ENCODE data around the gene BBS5.
"Not testable (repeated sequence)": the region's sequence is repeated elsewhere in the genome, so short reads cannot be mapped to it uniquely, and the experiment has no call there.

Gene BBS5

DNA sequence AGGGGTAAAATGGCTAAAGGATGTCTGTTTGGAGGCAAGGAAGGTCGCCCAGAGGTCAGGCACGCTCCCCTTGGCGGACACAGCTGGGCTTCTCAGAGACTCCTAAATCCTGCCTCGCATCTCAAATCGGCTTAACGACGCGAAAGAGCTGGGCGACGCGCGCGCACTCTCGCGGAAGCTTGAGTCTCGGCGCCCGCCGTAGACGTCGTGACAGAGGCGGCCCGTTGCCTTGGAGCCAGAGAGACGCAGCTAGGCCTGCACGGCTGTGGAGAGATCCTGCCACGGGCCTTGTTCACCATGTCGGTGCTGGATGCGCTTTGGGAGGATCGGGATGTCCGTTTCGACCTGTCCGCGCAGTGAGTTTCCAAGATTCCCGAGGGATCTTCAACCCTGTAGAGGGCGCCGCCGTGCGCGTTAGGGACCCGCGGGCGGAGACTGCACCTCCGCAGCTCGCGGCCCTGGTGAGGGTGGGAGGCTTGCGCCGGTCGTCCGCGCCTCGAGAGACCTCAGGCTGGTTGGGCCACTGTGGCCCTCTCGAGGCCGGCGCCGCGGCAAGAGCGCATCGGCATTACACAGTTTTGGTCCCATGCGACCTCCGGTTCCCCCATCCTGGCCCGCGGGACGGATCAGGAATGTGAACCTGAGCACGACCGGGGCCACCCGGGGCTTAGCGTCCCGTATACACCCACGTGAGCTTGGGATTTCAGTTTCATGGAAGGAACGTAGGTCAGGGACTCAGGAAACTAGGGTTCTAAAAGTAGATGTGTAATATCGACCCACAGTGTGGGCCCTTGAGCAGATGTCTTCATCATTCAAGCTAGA, at the start of gene BBS5:
Gene BBS5 (plus strand): TSS at position 238 of the 822 bp plus-strand sequence. CDS start 60 bp downstream, at position 298.
- DNase-seq = peak; percentile 34

- DNase-seq = not testable (repeated sequence)
Measured at GRCh38 chr2:169431772-169432171, 47.5 kb upstream of the BBS5 start.

- DNase-seq = not testable (repeated sequence)
Measured at GRCh38 chr2:169434236-169434635, 45.1 kb upstream of the BBS5 start.

DNA sequence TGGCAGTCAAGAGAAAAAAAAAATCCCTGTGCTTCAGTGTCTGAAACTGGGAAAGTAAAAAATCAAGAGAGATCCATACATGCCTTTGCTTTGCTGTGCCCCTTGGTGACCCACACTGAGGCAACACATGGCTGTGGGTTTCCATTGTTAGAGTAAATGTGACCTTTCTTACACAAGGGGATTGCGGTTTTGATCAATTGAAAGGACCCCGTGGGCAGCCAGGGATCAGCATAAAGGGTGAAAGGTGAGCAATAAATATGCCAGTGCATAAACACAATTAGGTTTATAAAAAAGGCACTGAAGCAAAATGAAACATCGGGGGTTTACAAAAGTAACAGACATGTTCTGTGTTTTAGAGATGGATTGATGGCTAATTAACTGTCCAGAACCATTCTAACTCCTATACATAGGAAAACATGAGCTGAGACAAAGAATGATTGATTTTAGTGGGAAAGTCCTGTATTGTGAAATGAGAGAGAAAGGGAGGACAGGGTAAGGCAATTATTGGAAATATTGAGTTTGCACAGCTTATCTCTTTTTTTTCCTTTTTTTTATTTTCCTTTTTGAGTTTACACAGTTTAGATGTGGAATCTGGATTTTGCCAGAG, 40.7 kb upstream of the BBS5 start:
- DNase-seq = no peak

DNA sequence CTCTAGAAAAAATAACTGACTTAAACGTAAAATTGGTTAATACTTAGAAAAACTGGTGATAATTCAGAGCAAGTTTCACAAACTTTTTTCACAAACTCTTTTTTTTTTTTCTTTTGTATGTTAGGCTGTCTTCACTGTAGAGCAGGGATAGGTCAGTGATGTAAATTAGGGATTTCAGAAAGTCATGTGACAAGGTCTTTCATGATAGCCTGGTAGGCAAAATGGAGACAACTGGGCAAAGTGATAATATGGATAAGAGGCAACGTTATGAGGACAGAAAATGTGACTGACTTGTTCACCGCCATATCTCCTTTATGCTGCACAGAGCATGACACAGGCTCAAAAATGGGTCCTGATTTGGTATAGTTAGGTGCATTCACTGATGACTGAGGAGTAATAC, 39.4 kb upstream of the BBS5 start:
- no peak for DNase-seq

- DNase-seq = no peak
Measured at GRCh38 chr2:169446452-169446851, 32.8 kb upstream of the BBS5 start.

GRCh38 chr2:169448316-169448715, 31.0 kb upstream of the BBS5 start:
- DNase-seq = no peak

DNA sequence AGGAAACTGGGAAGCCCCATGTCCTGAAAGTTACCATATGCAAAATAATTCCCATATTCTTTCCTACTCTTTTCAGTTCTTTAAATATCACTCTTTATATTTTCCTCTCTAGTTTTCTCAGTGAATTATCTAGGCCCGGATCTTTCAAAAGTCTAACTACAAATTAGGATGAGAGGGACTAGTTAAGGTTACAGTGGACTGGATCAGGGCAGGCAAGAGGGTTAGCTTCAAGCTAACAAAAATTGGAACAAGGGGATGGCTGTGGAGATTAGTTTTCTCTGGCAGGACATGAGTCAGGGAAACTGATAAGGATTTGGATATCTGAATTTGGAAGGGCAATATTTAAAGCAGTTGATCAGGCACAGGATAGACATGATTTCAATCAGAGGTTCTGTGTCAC, 30.4 kb upstream of the BBS5 start:
- DNase-seq = no peak

DNA sequence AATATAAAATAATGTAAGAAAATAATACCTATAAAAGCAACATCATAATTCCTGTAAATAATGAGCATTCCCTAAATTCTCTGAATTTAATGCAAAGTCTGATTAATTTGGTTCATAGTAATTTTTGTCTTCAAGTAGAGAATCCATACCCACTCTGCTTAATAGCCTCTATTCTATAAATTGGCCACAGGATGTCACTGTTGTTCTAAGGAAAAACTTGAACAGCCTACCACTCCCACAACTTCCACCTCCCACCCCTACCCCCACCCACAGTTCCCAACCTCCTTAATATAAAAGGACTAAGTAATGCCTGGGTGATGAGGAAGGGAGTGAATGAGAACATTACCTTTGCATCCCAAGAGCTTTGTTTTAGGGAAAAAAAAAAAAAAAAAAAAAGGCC, 27.2 kb upstream of the BBS5 start:
- peak; percentile 13 for DNase-seq

DNA sequence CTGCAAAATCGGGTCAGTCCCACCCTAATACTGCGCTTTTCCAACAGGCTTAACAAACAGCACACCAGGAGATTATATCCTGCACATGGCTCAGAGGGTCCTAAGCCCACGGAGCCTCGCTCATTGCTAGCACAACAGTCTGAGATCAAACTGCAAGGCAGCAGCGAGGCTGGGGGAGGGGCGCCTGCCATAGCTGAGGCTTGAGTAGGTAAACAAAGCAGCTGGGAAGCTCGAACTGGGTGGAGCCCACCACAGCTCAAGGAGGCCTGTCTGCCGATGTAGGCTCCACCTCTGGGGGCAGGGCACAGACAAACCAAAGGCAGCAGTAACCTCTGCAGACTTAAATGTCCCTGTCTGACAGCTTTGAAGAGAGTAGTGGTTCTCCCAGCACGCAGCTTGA, 26.2 kb upstream of the BBS5 start:
- not testable (repeated sequence) for DNase-seq

GRCh38 chr2:169461143-169461542, 18.2 kb upstream of the BBS5 start:
- no peak for DNase-seq

- DNase-seq = no peak
Measured at GRCh38 chr2:169462896-169463695, 16.2 kb upstream of the BBS5 start.

DNA sequence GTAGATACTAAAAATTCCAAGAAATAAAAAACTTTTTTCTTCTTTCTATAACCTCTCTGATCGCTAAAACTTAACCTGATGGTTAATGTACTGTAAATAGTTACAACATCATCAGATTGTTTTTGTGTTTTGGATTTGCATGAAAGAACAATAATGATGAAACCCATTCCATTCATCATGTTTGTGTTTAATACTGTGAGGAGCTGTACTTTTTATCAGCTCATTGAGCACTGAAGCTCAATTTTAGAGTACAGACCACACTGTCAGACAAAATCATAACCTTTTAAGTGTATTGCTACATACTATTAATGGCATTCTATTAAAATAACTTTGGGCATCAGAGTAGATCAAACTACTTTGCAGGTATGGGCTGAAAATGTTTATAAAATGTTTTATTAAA, 14.8 kb upstream of the BBS5 start:
- no peak for DNase-seq

GRCh38 chr2:169464882-169465281, 14.4 kb upstream of the BBS5 start:
- DNase-seq = no peak

- DNase-seq = no peak
Measured at GRCh38 chr2:169468841-169469240, 10.5 kb upstream of the BBS5 start.

GRCh38 chr2:169469952-169470572, 9.2 kb upstream of the BBS5 start:
- DNase-seq = no peak

DNA sequence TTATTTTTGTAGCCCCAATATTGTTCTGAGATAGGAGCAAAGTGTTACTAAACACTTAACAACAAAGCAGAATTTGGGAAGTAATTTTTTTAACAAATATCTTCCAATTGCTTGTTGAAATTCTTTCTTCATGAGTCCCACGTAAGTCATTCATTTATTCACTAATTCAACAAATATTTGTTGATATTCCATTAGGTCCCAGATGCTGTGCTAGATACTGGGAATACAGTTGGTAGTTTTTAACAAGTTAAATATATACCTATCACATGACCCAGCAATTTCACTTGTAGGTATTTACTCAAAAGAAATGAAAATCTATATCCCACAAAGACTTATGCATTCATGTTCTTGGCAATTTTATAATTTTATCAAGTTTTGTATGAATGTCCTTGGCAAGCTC, 7.0 kb upstream of the BBS5 start:
- DNase-seq = no peak

- DNase-seq = no peak
Measured at GRCh38 chr2:169476459-169476858, 2.8 kb upstream of the BBS5 start.

DNA sequence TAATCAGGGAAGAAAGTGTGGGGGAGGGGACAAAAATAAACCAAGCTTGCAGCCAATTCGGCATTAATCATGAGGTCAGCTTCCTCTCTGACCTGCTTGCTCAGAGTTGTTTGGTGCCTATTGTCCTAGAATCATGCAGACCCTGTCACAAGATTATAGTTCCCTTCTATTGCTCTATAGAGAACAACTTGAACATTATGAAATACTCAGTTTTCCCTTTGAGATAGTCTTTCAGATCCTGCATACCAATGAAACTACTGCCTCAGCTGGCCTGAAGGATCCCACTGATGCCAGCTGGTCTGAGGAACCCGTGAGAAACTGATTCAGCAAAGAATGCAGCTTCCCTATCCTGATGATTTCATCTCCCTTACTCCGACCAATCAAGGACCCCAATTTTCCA, 955 bp upstream of the BBS5 start:
- no peak for DNase-seq

GRCh38 chr2:169478745-169479256, 493 bp upstream of the BBS5 start:
- no peak for DNase-seq

- no peak for DNase-seq
Measured at GRCh38 chr2:169480079-169480465, 778 bp downstream of the BBS5 start.

DNA sequence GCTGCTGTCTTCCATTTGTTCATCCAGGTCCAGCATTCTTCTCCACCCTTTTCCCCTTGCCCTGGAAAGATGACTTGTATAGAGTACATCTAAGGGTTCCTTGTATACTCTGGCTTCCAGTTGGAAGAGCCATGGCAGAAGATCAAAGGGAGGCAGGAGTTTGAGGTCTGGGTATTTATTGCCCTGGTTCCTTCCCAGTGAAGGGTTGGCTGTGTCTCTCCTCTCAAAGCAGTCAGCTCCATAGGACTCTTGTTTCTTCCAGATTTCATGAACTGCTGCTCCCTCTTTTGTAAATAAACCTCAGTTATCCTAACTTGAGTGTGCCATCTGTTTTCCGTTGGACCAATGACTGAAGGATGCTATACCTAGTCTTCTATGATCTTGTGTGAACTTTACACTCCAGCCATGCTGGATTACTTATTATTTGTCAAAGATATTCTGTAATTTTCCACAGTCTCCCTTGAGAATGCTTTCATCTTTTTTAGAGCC, 6.4 kb downstream of the BBS5 start:
- no peak for DNase-seq

DNA sequence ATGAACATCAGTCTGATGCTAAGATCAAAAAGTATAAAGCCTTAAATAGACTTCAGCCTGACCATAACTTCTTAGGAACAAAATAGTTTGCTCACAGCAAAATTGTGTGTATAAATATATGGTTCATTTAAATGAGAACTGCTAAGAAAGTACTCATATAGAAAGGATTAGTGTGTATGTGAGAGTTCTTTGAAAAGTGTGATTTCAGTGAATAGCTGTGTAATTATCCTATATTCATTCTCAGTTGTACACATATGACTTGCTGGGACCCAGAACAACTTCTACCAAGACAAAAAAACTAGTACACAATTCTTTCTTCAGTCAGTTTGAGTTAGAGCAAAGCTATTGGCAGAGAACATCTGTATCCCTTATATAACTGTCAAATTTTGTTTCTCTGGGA, 7.2 kb downstream of the BBS5 start:
- no peak for DNase-seq

Data from NCI-H1092 (cell line).